Measurements from ENCODE around the gene MFAP2. TPM values are rescaled to one million over a fixed set of nuclear protein-coding genes. Genes with fewer than 3 reads are reported as not detected.
A peak's percentile ranks its signal among the peaks of the same experiment; 100 is the strongest.

Gene MFAP2
- total RNA-seq, 1 experiment from 2014 or later: 152 TPM

DNA sequence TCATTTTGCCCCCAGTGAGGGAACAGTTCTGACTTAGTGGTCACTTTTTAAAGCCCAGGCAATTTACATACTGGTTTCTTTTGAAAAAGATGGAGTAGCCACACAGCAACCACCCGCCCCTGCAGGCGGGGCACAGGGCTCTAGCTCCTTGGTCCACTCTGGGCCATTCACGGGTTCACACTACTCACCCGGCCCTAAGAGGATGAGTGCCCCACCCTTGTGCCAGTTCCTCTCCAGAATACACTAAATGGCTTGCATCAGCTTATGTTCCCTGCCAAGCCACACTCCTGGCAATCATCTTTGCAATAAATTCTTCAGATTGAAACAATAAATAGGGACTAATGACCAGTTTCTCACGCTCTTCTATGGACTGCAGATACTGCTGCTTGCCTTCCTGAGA, 47.0 kb upstream of the MFAP2 start:
- Histone ChIP-seq H4K5ac (ENCODE audit: insufficient read length, low read depth, low read length) (no peak overlapping the region), H3K79me1 (ENCODE audit: insufficient read depth, low read depth, low read length, poor library complexity, severe bottlenecking) (no peaks in the 10 kb centered on the region), H3K23ac (ENCODE audit: insufficient read length, low read depth, low read length) (no peak overlapping the region), H4K91ac (ENCODE audit: insufficient read length, low read depth, low read length) (no peak overlapping the region), H3K14ac (ENCODE audit: insufficient read depth, low read length) (no peak overlapping the region), H3K4ac (ENCODE audit: low read depth, low read length) (no peak overlapping the region), H2AK5ac (ENCODE audit: insufficient read length, low read length) (no peak overlapping the region), H3K9ac (ENCODE audit: extremely low read depth, insufficient read length, low read length) (no peak overlapping the region), H3K27me3 (ENCODE audit: insufficient read depth, low read length) (no peaks in the 10 kb centered on the region), H2AFZ (ENCODE audit: low read length) (no peak overlapping the region), H3K4me1 (ENCODE audit: insufficient read depth, low read length) (no peaks in the 10 kb centered on the region), H3K56ac (ENCODE audit: insufficient read length, low read depth, low read length) (no peak overlapping the region), H2BK120ac (ENCODE audit: low read depth, low read length, poor library complexity, severe bottlenecking) (no peak overlapping the region), H3K23me2 (ENCODE audit: insufficient read length, low read depth, low read length, poor library complexity, severe bottlenecking) (no peaks in the 10 kb centered on the region), H3K79me2 (ENCODE audit: insufficient read depth, low read length) (no peaks in the 10 kb centered on the region), H4K20me1 (ENCODE audit: control insufficient read depth, insufficient read depth, insufficient read length) (no peaks in the 10 kb centered on the region), H3K27ac (ENCODE audit: insufficient read length, low read depth, low read length) (no peak overlapping the region), H4K8ac (replicated peaks; ENCODE audit: insufficient read length, low read depth, low read length) (no peak overlapping the region), H3K4me2 (ENCODE audit: insufficient read depth, insufficient read length, low read length) (no peak overlapping the region), H3K18ac (ENCODE audit: insufficient read length, low read depth, low read length) (no peak overlapping the region), H2BK12ac (ENCODE audit: insufficient read length, low read depth, low read length) (no peak overlapping the region), H2BK5ac (ENCODE audit: insufficient read length, low read length) (no peak overlapping the region), H3K9me3 (ENCODE audit: control insufficient read depth, low read depth, low read length) (no peaks in the 10 kb centered on the region), H2BK15ac (ENCODE audit: low read depth, low read length) (no peak overlapping the region), H3T11ph (ENCODE audit: low read length) (no peak overlapping the region), H2BK20ac (ENCODE audit: low read depth, low read length, poor library complexity, severe bottlenecking) (no peak overlapping the region)
- DNase-seq: no peak
- TF ChIP-seq, protein P1, sequence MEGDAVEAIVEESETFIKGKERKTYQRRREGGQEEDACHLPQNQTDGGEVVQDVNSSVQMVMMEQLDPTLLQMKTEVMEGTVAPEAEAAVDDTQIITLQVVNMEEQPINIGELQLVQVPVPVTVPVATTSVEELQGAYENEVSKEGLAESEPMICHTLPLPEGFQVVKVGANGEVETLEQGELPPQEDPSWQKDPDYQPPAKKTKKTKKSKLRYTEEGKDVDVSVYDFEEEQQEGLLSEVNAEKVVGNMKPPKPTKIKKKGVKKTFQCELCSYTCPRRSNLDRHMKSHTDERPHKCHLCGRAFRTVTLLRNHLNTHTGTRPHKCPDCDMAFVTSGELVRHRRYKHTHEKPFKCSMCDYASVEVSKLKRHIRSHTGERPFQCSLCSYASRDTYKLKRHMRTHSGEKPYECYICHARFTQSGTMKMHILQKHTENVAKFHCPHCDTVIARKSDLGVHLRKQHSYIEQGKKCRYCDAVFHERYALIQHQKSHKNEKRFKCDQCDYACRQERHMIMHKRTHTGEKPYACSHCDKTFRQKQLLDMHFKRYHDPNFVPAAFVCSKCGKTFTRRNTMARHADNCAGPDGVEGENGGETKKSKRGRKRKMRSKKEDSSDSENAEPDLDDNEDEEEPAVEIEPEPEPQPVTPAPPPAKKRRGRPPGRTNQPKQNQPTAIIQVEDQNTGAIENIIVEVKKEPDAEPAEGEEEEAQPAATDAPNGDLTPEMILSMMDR (conservative IDR thresholded peaks at IDR 0.05): no peak
- Mint-ChIP-seq H3K4me3 (no peak overlapping the region), H3K27ac (0 out of 7 replicates have a peak overlapping the region, but pooled peaks of 1 of the 3 experiments have one; percentile 3), H3K27me3 (ENCODE audit: low read depth) (no peaks in the 10 kb centered on the region), H3K9me3 (no peaks in the 10 kb centered on the region), H3K36me3 (ENCODE audit: insufficient read depth in 1 of 3, low read depth in 3 of 3) (peaks cover 16 to 65% (median 51%) of the 10 kb centered on the region in 3 experiments; a peak in 6 of 7 replicates), H3K4me1 (peaks cover 0 to 5% of the 10 kb centered on the region in 2 experiments; a peak in 1 of 4 replicates)
- WGBS (ENCODE audit: extremely low coverage, insufficient read length, low lambda C conversion rate): no CpG with 5 or more reads among the region's 5 CpGs

All from H9 (cell line).